Neural crest cell (in vitro differentiated cells): ENCODE data around the gene CDK7. TPM values are rescaled to one million over a fixed set of nuclear protein-coding genes. Genes with fewer than 3 reads are reported as not detected.

ENCODE experiments used
- DNase-seq: peaks from one replicate; pipeline ENCODE4 v3.0.0; 2021; ENCODE audit warnings: low read depth, mixed read lengths, low spot score
- H3K27ac Mint-ChIP-seq: one replicate; pipeline ENCODE4 v1.8.0; 2021; ENCODE audit warnings: mild to moderate bottlenecking, mixed read lengths; ENCODE audit not compliant: unreplicated experiment
- H3K27me3 Mint-ChIP-seq: 2 replicates; pipeline ENCODE4 v1.8.0; 2021; ENCODE audit warnings: low read depth, mild to moderate bottlenecking, mixed read lengths
- H3K36me3 Mint-ChIP-seq: 2 replicates; pipeline ENCODE4 v1.8.0; 2021; ENCODE audit warnings: low read depth, mild to moderate bottlenecking, mixed read lengths
- H3K4me1 Mint-ChIP-seq: 2 replicates; pipeline ENCODE4 v1.8.0; 2021; ENCODE audit warnings: mixed read lengths
- H3K4me3 Mint-ChIP-seq: one replicate; pipeline ENCODE4 v1.8.0; 2021; ENCODE audit warnings: mild to moderate bottlenecking, mixed read lengths
- H3K9me3 Mint-ChIP-seq: 2 replicates; pipeline ENCODE4 v1.8.0; 2021; ENCODE audit warnings: mixed read lengths
- CTCF ChIP-seq: fragments of 200-600 bp; sonication (generic); conservative IDR thresholded peaks from 2 replicates; pipeline ENCODE4 v1.5.0; 2021; ENCODE audit warnings: antibody characterized with exemption, mild to moderate bottlenecking
- total RNA-seq: library from RNA; stranded (reverse); gene quantifications from 2 replicates; pipeline ENCODE4 v1.2.1, GENCODE V29; 2021

The CDK7 gene
- total RNA-seq, 1 donor from 2014 or later = 29.4 TPM

DNA sequence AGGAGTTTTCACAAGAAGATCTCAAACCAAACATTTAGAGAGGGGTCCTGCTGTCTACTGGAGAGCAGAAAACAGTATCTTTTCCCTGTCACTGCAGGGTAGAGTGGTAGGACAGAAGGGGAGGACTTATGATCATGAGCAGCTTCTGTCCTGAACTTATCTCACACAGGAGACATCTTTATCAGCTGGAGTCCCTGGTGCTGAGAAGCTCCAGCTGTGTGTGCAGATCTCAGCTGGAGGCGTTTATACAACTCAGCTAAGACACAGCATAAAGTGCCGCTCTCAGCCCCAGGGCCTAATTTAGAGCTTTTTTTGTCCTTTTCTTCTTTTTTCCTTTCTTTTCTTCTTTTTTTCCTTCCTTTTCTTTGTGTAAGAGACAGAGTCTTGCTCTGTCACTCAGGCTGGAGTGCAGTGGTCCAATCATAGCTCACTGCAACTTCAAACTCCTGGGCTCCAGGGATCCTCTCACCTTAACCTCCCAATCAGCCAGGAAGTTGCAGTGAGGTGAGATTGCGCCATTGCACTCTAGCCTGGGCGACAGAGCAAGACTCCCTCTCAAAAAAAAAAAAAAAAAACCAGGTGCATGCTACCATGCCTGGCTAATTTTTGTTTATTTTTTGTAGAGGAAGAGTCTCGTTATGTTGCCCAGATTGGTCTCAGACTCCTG lies 66.0 kb downstream of the CDK7 start:
- no peaks in the 10 kb centered on the region for H3K36me3 Mint-ChIP-seq
- DNase-seq = no peak
- H3K4me3 Mint-ChIP-seq = no peak overlapping the region
- no peak for TF ChIP-seq CTCF
- H3K4me1 Mint-ChIP-seq = no peaks in the 10 kb centered on the region
- H3K27ac Mint-ChIP-seq = no peak overlapping the region
- H3K27me3 Mint-ChIP-seq = no peaks in the 10 kb centered on the region
- no peaks in the 10 kb centered on the region for H3K9me3 Mint-ChIP-seq

GRCh38 chr5:69305512-69305911 lies 70.8 kb downstream of the CDK7 start:
- DNase-seq = no peak
- Mint-ChIP-seq H3K9me3 (peaks cover 7% of the 10 kb centered on the region), H3K27ac (no peak overlapping the region), H3K27me3 (no peaks in the 10 kb centered on the region), H3K36me3 (peaks cover 8% of the 10 kb centered on the region), H3K4me1 (no peaks in the 10 kb centered on the region), H3K4me3 (no peak overlapping the region)
- no peak for TF ChIP-seq CTCF

DNA sequence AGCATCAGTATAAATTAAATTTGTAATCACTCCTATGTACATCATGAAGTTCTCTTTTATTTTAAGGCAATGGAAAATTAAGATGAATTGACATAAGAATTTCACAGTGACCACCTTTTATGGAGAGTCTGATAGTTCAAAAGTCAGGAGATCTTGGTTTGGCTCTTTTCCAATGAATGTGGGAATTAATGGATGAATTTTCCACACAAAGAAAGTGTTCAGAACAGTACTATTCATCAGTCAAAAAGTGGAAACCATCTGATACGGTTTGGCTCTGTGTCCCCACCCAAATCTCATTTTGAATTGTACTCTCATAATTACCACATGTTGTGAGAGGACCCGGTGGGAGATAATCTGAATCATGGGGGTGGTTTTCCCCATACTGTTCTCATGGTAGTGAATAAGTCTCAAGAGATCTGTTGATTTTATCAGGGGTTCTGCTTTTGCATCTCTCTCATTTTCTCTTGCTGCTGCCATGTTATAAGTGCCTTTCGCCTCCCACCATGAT lies 73.4 kb downstream of the CDK7 start:
- H3K4me1 Mint-ChIP-seq = no peaks in the 10 kb centered on the region
- DNase-seq = no peak
- peaks cover 7% of the 10 kb centered on the region for H3K9me3 Mint-ChIP-seq
- no peak for TF ChIP-seq CTCF
- H3K27ac Mint-ChIP-seq = no peak overlapping the region
- H3K4me3 Mint-ChIP-seq = no peak overlapping the region
- H3K36me3 Mint-ChIP-seq = peaks cover 8% of the 10 kb centered on the region
- no peaks in the 10 kb centered on the region for H3K27me3 Mint-ChIP-seq

DNA sequence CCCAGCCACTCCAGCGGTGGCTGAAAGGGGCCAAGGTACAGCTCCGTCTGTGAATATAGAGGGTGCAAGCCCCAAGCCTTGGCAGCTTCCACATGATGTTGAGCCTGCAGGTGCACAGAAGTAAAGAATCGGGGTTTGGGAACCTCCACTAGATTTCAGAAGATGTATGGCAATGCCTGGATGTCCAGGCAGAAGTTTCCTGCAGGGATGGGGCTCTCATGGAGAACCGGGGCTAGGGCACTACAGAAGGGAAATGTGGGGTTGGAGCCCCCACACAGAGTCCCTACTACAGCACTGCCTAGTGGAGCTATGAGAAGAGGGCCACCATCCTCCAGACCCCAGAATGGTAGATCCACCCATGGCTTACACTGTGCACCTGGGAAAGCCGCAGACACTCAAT lies 74.7 kb downstream of the CDK7 start:
- Mint-ChIP-seq H3K4me3 (no peak overlapping the region), H3K4me1 (no peaks in the 10 kb centered on the region), H3K27me3 (no peaks in the 10 kb centered on the region), H3K9me3 (peaks cover 7% of the 10 kb centered on the region), H3K27ac (no peak overlapping the region), H3K36me3 (peaks cover 8% of the 10 kb centered on the region)
- no peak for TF ChIP-seq CTCF
- no peak for DNase-seq

GRCh38 chr5:69312459-69313160 lies 77.9 kb downstream of the CDK7 start:
- DNase-seq = no peak
- Mint-ChIP-seq H3K36me3 (peaks cover 8% of the 10 kb centered on the region), H3K27me3 (no peaks in the 10 kb centered on the region), H3K9me3 (peaks cover 7% of the 10 kb centered on the region), H3K4me1 (no peaks in the 10 kb centered on the region), H3K27ac (no peak overlapping the region), H3K4me3 (no peak overlapping the region)
- TF ChIP-seq CTCF = no peak
